K562 (cell line): ENCODE data around the gene KCNK6. TPM values are rescaled to one million over a fixed set of nuclear protein-coding genes. Genes with fewer than 3 reads are reported as not detected.
A peak's percentile ranks its signal among the peaks of the same experiment; 100 is the strongest.

Experiments used
- CBFA2T3 ChIP-seq: fragments of 450-650 bp; IDR thresholded peaks from 2 replicates; pipeline ENCODE4 v1.6.1; 2017
- CTBP1 ChIP-seq: fragments of 450-650 bp; IDR thresholded peaks from 2 replicates; pipeline ENCODE4 v1.6.1; 2016; ENCODE audit warnings: borderline replicate concordance
- DPF2 ChIP-seq: fragments of 450-650 bp; IDR thresholded peaks from 2 replicates; pipeline ENCODE4 v1.6.1; 2016
- HDAC1 ChIP-seq, 2 experiments: fragments of 450-650 bp; IDR thresholded peaks; 2 replicates each; pipeline ENCODE4 v1.6.1; 2016 to 2017; ENCODE audit warnings: inconsistent platforms in 1 of 2, mild to moderate bottlenecking in 1 of 2, moderate library complexity in 1 of 2
- KDM1A ChIP-seq, 2 experiments: fragments of 450-650 bp; IDR thresholded peaks; 2 replicates each; pipeline ENCODE4 v1.6.1; 2016; ENCODE audit warnings: mild to moderate bottlenecking in 2 of 2
- LCOR ChIP-seq: sonication (generic); formaldehyde crosslinking; IDR thresholded peaks from 2 replicates; pipeline ENCODE4 v1.8.0; 2022; ENCODE audit warnings: mild to moderate bottlenecking, missing genetic modification reagents
- MEF2D ChIP-seq: conservative IDR thresholded peaks from 2 replicates; pipeline ENCODE4 v1.6.1; 2016; ENCODE audit warnings: low read depth, missing genetic modification characterization, missing compliant biosample characterization
- MEIS2 ChIP-seq: fragments of 450-650 bp; IDR thresholded peaks from 2 replicates; pipeline ENCODE4 v1.6.1; 2014; ENCODE audit warnings: mild to moderate bottlenecking; ENCODE audit not compliant: partially characterized antibody
- NFIC ChIP-seq: fragments of 450-650 bp; IDR thresholded peaks from 2 replicates; pipeline ENCODE4 v1.6.1; 2017; ENCODE audit warnings: mild to moderate bottlenecking, inconsistent platforms
- PTTG1 ChIP-seq: fragments of 450-650 bp; IDR thresholded peaks from 2 replicates; pipeline ENCODE4 v1.6.1; 2016; ENCODE audit warnings: low read depth, mild to moderate bottlenecking, missing genetic modification characterization, missing compliant biosample characterization
- PURB ChIP-seq: sonication (generic); formaldehyde crosslinking; IDR thresholded peaks from 2 replicates; pipeline ENCODE4 v1.9.0; 2021; ENCODE audit warnings: low read depth, mild to moderate bottlenecking, missing genetic modification reagents
- RBFOX2 ChIP-seq: fragments of 200-400 bp; formaldehyde crosslinking; IDR thresholded peaks from 2 replicates; pipeline ENCODE4 v1.6.1; 2017; ENCODE audit warnings: low read depth, mild to moderate bottlenecking, low read length, moderate library complexity
- RCOR1 ChIP-seq, 2 experiments: IDR thresholded peaks; 2 replicates each; pipeline ENCODE4 v1.6.1; 2012; ENCODE audit warnings: low read depth in 2 of 2, low read length in 2 of 2, borderline replicate concordance in 1 of 2, improper control_type of control experiment in 1 of 2
- SIRT6 ChIP-seq: IDR thresholded peaks from one replicate; pipeline ENCODE4 v1.6.1; 2012; ENCODE audit warnings: low read depth, mild to moderate bottlenecking, control low read depth, inconsistent platforms, low read length, moderate library complexity
- SNRNP70 ChIP-seq: fragments of 200-400 bp; formaldehyde crosslinking; optimal IDR thresholded peaks from 2 replicates; pipeline ENCODE3; 2017; ENCODE audit warnings: low read depth, low read length
- TBP ChIP-seq: optimal IDR thresholded peaks from 2 replicates; pipeline ENCODE3; 2011; ENCODE audit warnings: low read depth, low read length, improper control_type of control experiment
- XRCC5 ChIP-seq: fragments of 200-400 bp; formaldehyde crosslinking; IDR thresholded peaks from 2 replicates; pipeline ENCODE4 v1.6.1; 2017; ENCODE audit warnings: low read depth, mild to moderate bottlenecking, low read length
- YBX1 ChIP-seq: fragments of 450-650 bp; IDR thresholded peaks from 2 replicates; pipeline ENCODE4 v1.7.1; 2016; ENCODE audit warnings: mild to moderate bottlenecking
- ZSCAN29 ChIP-seq: fragments of 450-650 bp; IDR thresholded peaks from 2 replicates; pipeline ENCODE4 v1.6.1; 2017
- ZZZ3 ChIP-seq: fragments of 450-650 bp; IDR thresholded peaks from 2 replicates; pipeline ENCODE4 v1.6.1; 2016; ENCODE audit warnings: antibody characterized with exemption, mild to moderate bottlenecking, moderate library complexity
- polyA plus RNA-seq, 8 experiments: library from polyadenylated mRNA; depleted of rRNA in 4 of 8; stranded (reverse) in 5 of 8; unstranded in 3 of 8; fragments of >200 nt; fragmentation: Nextera tagmentation in 2 of 8; fragmentation: Illumina TruSeq in 1 of 8; extraction: Ambion mirVana in 2 of 8; extraction: Trizol in 1 of 8; gene quantifications; 2 replicates each; pipeline versions ENCODE4 v1.2.1 to v1.2.3, GENCODE V29; 2011 to 2014; ENCODE audit warnings: inconsistent platforms in 1 of 8, missing spikeins in 1 of 8
- total RNA-seq, 7 experiments: library from RNA; depleted of rRNA in 6 of 7; stranded (reverse); fragments of >200 nt in 6 of 7; fragmentation: Illumina TruSeq in 2 of 7; extraction: Trizol in 2 of 7; gene quantifications; 2 replicates each; pipeline versions ENCODE4 v1.2.1 to v1.2.3, GENCODE V29; 2011 to 2021; ENCODE audit warnings: low replicate concordance in 1 of 7
- TF ChIP-seq, protein P1 (sequence below), 2 experiments: fragments of 450-650 bp; conservative IDR thresholded peaks; 2 replicates each; pipeline ENCODE4 v1.6.1; 2017; ENCODE audit warnings: mild to moderate bottlenecking in 2 of 2, moderate library complexity in 2 of 2
- TF ChIP-seq, protein P2 (sequence below): sonication (generic); formaldehyde crosslinking; IDR thresholded peaks from 2 replicates; pipeline ENCODE4 v1.9.0; 2022; ENCODE audit warnings: mild to moderate bottlenecking, missing genetic modification reagents
- TF ChIP-seq, protein P3 (sequence below), 2 experiments: IDR thresholded peaks; 2 replicates each; pipeline ENCODE4 v1.6.1; 2011; ENCODE audit warnings: borderline replicate concordance in 1 of 2, control low read depth in 1 of 2, low read depth in 1 of 2, low read length in 1 of 2, mild to moderate bottlenecking in 1 of 2, mixed read lengths in 1 of 2, moderate library complexity in 1 of 2; ENCODE audit not compliant: insufficient read depth in 1 of 2, insufficient read length in 1 of 2, poor library complexity in 1 of 2, severe bottlenecking in 1 of 2; ENCODE audit errors: extremely low read depth in 1 of 2
- TF ChIP-seq, protein P4 (sequence below): fragments of 450-650 bp; IDR thresholded peaks from 2 replicates; pipeline ENCODE4 v1.6.1; 2016
- TF ChIP-seq, protein P5 (sequence below): fragments of 450-650 bp; IDR thresholded peaks from 2 replicates; pipeline ENCODE4 v1.6.1; 2016; ENCODE audit warnings: missing biosample characterization, missing genetic modification characterization

Gene KCNK6
- total and polyA plus RNA-seq, 9 of the 15 experiments (the other 6 are each of a cell fraction or from before 2014, with no cell fraction given): 0.05 to 0.42 (median 0.15) TPM

DNA sequence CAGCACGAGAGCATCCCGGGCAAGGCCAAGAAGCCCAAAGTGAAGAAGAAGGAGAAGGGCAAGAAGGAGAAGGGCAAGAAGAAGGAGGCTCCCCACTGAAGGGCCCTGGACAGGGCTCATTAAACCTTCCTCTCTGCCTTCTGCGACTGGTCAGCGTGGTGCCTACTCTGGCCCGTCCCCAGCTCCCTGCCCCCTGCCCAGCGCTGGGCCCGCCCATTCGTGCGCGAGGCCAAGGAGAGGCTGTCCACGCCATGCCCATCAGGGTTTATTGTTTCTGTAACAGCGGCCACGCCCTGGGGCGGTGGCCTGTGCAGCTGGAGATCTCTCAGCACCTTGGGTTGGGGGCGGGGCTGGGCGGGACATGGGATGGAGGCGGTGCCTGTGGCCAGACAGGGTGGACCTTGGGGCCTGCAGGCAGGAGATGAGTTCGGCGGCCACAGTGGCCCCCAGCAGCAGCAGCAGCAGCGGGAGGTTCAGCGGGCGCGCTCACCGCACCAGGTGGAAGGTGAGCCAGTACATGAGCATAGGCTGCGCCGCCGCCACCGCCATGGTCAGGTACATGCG, 14.7 kb upstream of the KCNK6 start (continued):
- TF ChIP-seq LCOR (CRISPR knock-in tag): 0 out of 2 replicates have a peak, but pooled peaks have one; percentile 54
- no peak for TF ChIP-seq SIRT6
- no peak for TF ChIP-seq DPF2
- TF ChIP-seq, protein P1, sequence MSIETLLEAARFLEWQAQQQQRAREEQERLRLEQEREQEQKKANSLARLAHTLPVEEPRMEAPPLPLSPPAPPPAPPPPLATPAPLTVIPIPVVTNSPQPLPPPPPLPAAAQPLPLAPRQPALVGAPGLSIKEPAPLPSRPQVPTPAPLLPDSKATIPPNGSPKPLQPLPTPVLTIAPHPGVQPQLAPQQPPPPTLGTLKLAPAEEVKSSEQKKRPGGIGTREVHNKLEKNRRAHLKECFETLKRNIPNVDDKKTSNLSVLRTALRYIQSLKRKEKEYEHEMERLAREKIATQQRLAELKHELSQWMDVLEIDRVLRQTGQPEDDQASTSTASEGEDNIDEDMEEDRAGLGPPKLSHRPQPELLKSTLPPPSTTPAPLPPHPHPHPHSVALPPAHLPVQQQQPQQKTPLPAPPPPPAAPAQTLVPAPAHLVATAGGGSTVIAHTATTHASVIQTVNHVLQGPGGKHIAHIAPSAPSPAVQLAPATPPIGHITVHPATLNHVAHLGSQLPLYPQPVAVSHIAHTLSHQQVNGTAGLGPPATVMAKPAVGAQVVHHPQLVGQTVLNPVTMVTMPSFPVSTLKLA (conservative IDR thresholded peaks at IDR 0.05): peak; percentile 77 to 87
- 0 out of 4 replicates have a peak, but pooled peaks of 1 of the 2 experiments have one; percentile 44 for TF ChIP-seq HDAC1 (IDR thresholded peaks at IDR 0.05)
- TF ChIP-seq SNRNP70: no peak
- TF ChIP-seq, protein P2, sequence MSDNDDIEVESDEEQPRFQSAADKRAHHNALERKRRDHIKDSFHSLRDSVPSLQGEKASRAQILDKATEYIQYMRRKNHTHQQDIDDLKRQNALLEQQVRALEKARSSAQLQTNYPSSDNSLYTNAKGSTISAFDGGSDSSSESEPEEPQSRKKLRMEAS (CRISPR knock-in tag): no peak; the same call in 1 of the 2 replicates
- peak; percentile 56 for TF ChIP-seq RBFOX2
- peak; percentile 46 for TF ChIP-seq TBP
- peak in 1 of 2 experiments; percentile 76; a peak in 1 of 4 replicates for TF ChIP-seq RCOR1 (IDR thresholded peaks at IDR 0.05; ENCODE audit: borderline replicate concordance in 1 of 2, low read depth in 2 of 2, low read length in 2 of 2)
- TF ChIP-seq KDM1A (IDR thresholded peaks at IDR 0.05): no peak
- TF ChIP-seq XRCC5: 0 out of 2 replicates have a peak, but pooled peaks have one; percentile 22
- TF ChIP-seq, protein P3, sequence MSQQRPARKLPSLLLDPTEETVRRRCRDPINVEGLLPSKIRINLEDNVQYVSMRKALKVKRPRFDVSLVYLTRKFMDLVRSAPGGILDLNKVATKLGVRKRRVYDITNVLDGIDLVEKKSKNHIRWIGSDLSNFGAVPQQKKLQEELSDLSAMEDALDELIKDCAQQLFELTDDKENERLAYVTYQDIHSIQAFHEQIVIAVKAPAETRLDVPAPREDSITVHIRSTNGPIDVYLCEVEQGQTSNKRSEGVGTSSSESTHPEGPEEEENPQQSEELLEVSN (IDR thresholded peaks at IDR 0.05; ENCODE audit: borderline replicate concordance in 1 of 2, extremely low read depth in 1 of 2, insufficient read depth in 1 of 2, insufficient read length in 1 of 2, low read depth in 1 of 2, low read length in 1 of 2, poor library complexity in 1 of 2, severe bottlenecking in 1 of 2): peak in 1 of 2 experiments; percentile 21
- no peak for TF ChIP-seq PTTG1 (tag)
- TF ChIP-seq NFIC: peak; percentile 26; the same call in 1 of the 2 replicates
- peak; percentile 34 for TF ChIP-seq CBFA2T3
- peak; percentile 55; the same call in 1 of the 2 replicates for TF ChIP-seq CTBP1
- TF ChIP-seq ZSCAN29: no peak
- no peak for TF ChIP-seq YBX1
- TF ChIP-seq ZZZ3: no peak
- TF ChIP-seq, protein P4, sequence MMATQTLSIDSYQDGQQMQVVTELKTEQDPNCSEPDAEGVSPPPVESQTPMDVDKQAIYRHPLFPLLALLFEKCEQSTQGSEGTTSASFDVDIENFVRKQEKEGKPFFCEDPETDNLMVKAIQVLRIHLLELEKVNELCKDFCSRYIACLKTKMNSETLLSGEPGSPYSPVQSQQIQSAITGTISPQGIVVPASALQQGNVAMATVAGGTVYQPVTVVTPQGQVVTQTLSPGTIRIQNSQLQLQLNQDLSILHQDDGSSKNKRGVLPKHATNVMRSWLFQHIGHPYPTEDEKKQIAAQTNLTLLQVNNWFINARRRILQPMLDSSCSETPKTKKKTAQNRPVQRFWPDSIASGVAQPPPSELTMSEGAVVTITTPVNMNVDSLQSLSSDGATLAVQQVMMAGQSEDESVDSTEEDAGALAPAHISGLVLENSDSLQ: peak; percentile 85
- TF ChIP-seq PURB (CRISPR knock-in tag): no peak
- TF ChIP-seq, protein P5, sequence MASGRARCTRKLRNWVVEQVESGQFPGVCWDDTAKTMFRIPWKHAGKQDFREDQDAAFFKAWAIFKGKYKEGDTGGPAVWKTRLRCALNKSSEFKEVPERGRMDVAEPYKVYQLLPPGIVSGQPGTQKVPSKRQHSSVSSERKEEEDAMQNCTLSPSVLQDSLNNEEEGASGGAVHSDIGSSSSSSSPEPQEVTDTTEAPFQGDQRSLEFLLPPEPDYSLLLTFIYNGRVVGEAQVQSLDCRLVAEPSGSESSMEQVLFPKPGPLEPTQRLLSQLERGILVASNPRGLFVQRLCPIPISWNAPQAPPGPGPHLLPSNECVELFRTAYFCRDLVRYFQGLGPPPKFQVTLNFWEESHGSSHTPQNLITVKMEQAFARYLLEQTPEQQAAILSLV (tag): no peak
- no peak for TF ChIP-seq MEF2D (tag)
- peak; percentile 100 for TF ChIP-seq MEIS2
